SU-DHL-6 (cell line): ENCODE measurements around the gene SLC22A3.

Experiments used
- EZH2phosphoT487 ChIP-seq: fragments of 200-600 bp; sonication (generic), shearing (Covaris generic); conservative IDR thresholded peaks from 2 replicates; pipeline ENCODE4 v1.6.1; 2018; ENCODE audit warnings: mild to moderate bottlenecking, antibody characterized with exemption, low read length, moderate library complexity, mixed read lengths
- TF ChIP-seq, protein P1 (sequence below): fragments of 200-600 bp; sonication (generic); IDR thresholded peaks from one replicate; pipeline ENCODE4 v1.5.1; 2017; ENCODE audit warnings: antibody characterized with exemption, mild to moderate bottlenecking, low read length, moderate library complexity; ENCODE audit not compliant: insufficient read depth, poor library complexity, severe bottlenecking

DNA sequence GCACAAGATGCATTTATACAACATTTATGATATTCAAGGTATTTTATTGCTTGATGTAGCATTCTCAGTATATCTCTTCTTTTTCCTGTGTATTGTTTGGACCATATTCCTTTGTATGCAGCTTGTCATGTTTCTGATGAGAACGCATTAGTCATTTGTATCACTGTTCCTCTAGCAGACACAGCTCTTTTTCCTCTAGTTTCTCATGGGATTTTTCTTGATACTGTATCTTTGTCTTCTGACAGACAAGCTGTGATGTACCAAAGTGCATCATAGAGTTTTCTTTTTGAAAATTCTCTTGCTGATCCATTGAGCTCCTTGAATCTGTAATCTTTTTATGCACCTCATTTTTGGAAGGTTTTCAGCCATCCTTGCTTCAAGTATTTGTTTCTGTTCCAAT lies 140.9 kb downstream of the SLC22A3 start:
- TF ChIP-seq, protein P1, sequence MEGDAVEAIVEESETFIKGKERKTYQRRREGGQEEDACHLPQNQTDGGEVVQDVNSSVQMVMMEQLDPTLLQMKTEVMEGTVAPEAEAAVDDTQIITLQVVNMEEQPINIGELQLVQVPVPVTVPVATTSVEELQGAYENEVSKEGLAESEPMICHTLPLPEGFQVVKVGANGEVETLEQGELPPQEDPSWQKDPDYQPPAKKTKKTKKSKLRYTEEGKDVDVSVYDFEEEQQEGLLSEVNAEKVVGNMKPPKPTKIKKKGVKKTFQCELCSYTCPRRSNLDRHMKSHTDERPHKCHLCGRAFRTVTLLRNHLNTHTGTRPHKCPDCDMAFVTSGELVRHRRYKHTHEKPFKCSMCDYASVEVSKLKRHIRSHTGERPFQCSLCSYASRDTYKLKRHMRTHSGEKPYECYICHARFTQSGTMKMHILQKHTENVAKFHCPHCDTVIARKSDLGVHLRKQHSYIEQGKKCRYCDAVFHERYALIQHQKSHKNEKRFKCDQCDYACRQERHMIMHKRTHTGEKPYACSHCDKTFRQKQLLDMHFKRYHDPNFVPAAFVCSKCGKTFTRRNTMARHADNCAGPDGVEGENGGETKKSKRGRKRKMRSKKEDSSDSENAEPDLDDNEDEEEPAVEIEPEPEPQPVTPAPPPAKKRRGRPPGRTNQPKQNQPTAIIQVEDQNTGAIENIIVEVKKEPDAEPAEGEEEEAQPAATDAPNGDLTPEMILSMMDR: no peak
- TF ChIP-seq EZH2phosphoT487: no peak
